HepG2 (cell line): ENCODE results near the gene NUCB1. TPM values are rescaled to one million over a fixed set of nuclear protein-coding genes. Genes with fewer than 3 reads are reported as not detected.
A peak's percentile ranks its signal among the peaks of the same experiment; 100 is the strongest.

ENCODE experiments used
- DPF2 ChIP-seq: sonication (generic); formaldehyde crosslinking; IDR thresholded peaks from 2 replicates; pipeline ENCODE4 v1.4.0; 2020; ENCODE audit warnings: mild to moderate bottlenecking, low read depth, missing genetic modification reagents, borderline replicate concordance
- HNF4A ChIP-seq: sonication (generic); formaldehyde crosslinking; IDR thresholded peaks from 2 replicates; pipeline ENCODE4 v1.4.0; 2020; ENCODE audit warnings: missing genetic modification reagents
- JARID2 ChIP-seq: sonication (generic); formaldehyde crosslinking; IDR thresholded peaks from 2 replicates; pipeline ENCODE4 v1.8.1; 2023; ENCODE audit warnings: missing genetic modification reagents, inconsistent platforms; ENCODE audit not compliant: insufficient replicate concordance
- KIAA2018 ChIP-seq: sonication (generic); formaldehyde crosslinking; IDR thresholded peaks from 2 replicates; pipeline ENCODE4 v1.5.0; 2020; ENCODE audit warnings: mild to moderate bottlenecking, missing genetic modification reagents, borderline replicate concordance
- NFAT5 ChIP-seq: sonication (generic); formaldehyde crosslinking; IDR thresholded peaks from 2 replicates; pipeline ENCODE4 v1.4.0; 2020; ENCODE audit warnings: missing genetic modification reagents
- SP2 ChIP-seq: sonication (generic); formaldehyde crosslinking; IDR thresholded peaks from 2 replicates; pipeline ENCODE4 v1.5.1; 2020; ENCODE audit warnings: mild to moderate bottlenecking, missing genetic modification reagents
- THAP11 ChIP-seq: IDR thresholded peaks from 2 replicates; pipeline ENCODE4 v1.6.1; 2016; ENCODE audit warnings: missing biosample characterization, missing genetic modification reagents
- ZBTB8A ChIP-seq: sonication (generic); formaldehyde crosslinking; IDR thresholded peaks from 2 replicates; pipeline ENCODE4 v1.4.0; 2020; ENCODE audit warnings: mild to moderate bottlenecking, low read depth, missing genetic modification reagents, borderline replicate concordance
- ZFP91 ChIP-seq: sonication (generic); formaldehyde crosslinking; IDR thresholded peaks from 2 replicates; pipeline ENCODE4 v1.9.0; 2022; ENCODE audit warnings: missing genetic modification reagents, mild to moderate bottlenecking, borderline replicate concordance
- ZNF761 ChIP-seq: sonication (generic); formaldehyde crosslinking; conservative IDR thresholded peaks from 2 replicates; pipeline ENCODE4 v1.4.0; 2020; ENCODE audit warnings: mild to moderate bottlenecking, missing genetic modification reagents
- ZSCAN30 ChIP-seq: sonication (generic); formaldehyde crosslinking; IDR thresholded peaks from 2 replicates; pipeline ENCODE4 v1.5.0; 2020; ENCODE audit warnings: mild to moderate bottlenecking, missing genetic modification reagents
- polyA plus RNA-seq, 8 experiments: library from polyadenylated mRNA; depleted of rRNA in 3 of 8; stranded (reverse) in 7 of 8; unstranded in 1 of 8; fragments of >200 nt; fragmentation: Illumina TruSeq in 4 of 8; extraction: Trizol in 4 of 8; gene quantifications; 2 replicates each; pipeline versions ENCODE4 v1.2.1 to v1.2.3, GENCODE V29; 2011 to 2016; ENCODE audit warnings: low read depth in 4 of 8, missing spikeins in 1 of 8, mixed read lengths in 1 of 8; ENCODE audit not compliant: insufficient read depth in 1 of 8
- total RNA-seq, 5 experiments: library from RNA; depleted of rRNA; stranded (reverse); fragments of >200 nt; fragmentation: Illumina TruSeq; extraction: Trizol; gene quantifications; 2 replicates each; pipeline ENCODE4 v1.2.3, GENCODE V29; 2016; ENCODE audit warnings: low read depth in 1 of 5

Gene NUCB1
- total and polyA plus RNA-seq, 2 of the 13 experiments (the other 11 are each of a cell fraction or from before 2014, with no cell fraction given) = 82.3 to 106 TPM

GRCh38 chr19:48881741-48882657 lies 18.1 kb upstream of the NUCB1 start (continued):
- TF ChIP-seq ZFP91 (CRISPR knock-in tag) (0 out of 2 replicates have a peak, but pooled peaks have one; percentile 15), HNF4A (CRISPR knock-in tag) (no peak), NFAT5 (no peak), ZNF761 (CRISPR knock-in tag) (no peak), JARID2 (CRISPR knock-in tag) (no peak), SP2 (CRISPR knock-in tag) (no peak), THAP11 (CRISPR knock-in tag) (peak; percentile 99), KIAA2018 (CRISPR knock-in tag) (no peak), ZBTB8A (no peak), DPF2 (CRISPR knock-in tag) (no peak), ZSCAN30 (CRISPR knock-in tag) (no peak)
